Endothelial cell of umbilical vein (primary cell): ENCODE measurements around the gene SRBD1. TPM values are rescaled to one million over a fixed set of nuclear protein-coding genes. Genes with fewer than 3 reads are reported as not detected.

Experiments
- BruUV-seq: library from RNA; stranded (reverse); fragments of 400-500 nt; replicated peaks from 2 replicates; lab custom pipeline; 2021; lab: Mats Ljungman, UMichigan
- CTCF ChIA-PET: fragments of 300-600, 350-600 bp; sonication (Branson Sonifier 250); formaldehyde crosslinking; loops from one replicate; lab custom pipeline; 2021; ENCODE audit warnings: antibody characterized with exemption, inconsistent platforms; lab: Charles Lee
- POLR2A ChIA-PET: fragments of 300-600, 350-600 bp; sonication (Branson Sonifier 250); formaldehyde crosslinking; loops from one replicate; lab custom pipeline; 2021; ENCODE audit warnings: antibody characterized with exemption, inconsistent platforms; lab: Charles Lee
- DNase-seq: peaks from one replicate; pipeline ENCODE4 v3.0.0-alpha.2; 2011; ENCODE audit warnings: low read depth, low spot score
- FAIRE-seq: peaks from 2 replicates; lab custom pipeline; 2011; peaks lifted over from hg19 to GRCh38; lab: Jason Lieb, UNC
- H2AFZ ChIP-seq: 2 replicates; pipeline ENCODE4 v1.6.0; 2012; ENCODE audit warnings: low read depth, low read length, control low read depth, inconsistent platforms
- H3K27ac ChIP-seq: 2 replicates; pipeline ENCODE4 v1.5.1; 2011; ENCODE audit warnings: low read depth, mild to moderate bottlenecking, control low read depth, low read length, moderate library complexity; ENCODE audit not compliant: insufficient read depth
- H3K27me3 ChIP-seq, 2 experiments: 2 replicates each; pipeline versions ENCODE4 v1.6.0 to v1.6.1; 2011; ENCODE audit warnings: low read length in 2 of 2, mixed read lengths in 1 of 2; ENCODE audit not compliant: control insufficient read depth in 2 of 2, insufficient read depth in 2 of 2
- H3K36me3 ChIP-seq, 2 experiments: 2 replicates in 1 of 2; 3 replicates in 1 of 2; pipeline ENCODE4 v1.5.1; 2011; ENCODE audit warnings: low read length in 2 of 2, mild to moderate bottlenecking in 1 of 2, moderate library complexity in 1 of 2; ENCODE audit not compliant: control insufficient read depth in 2 of 2, insufficient read depth in 2 of 2; ENCODE audit errors: extremely low read depth in 1 of 2
- H3K4me1 ChIP-seq: 3 replicates; pipeline ENCODE4 v1.5.1; 2011; ENCODE audit warnings: mild to moderate bottlenecking, low read length; ENCODE audit not compliant: control insufficient read depth, insufficient read depth; ENCODE audit errors: extremely low read depth
- H3K4me2 ChIP-seq: 2 replicates; pipeline ENCODE4 v1.6.1; 2011; ENCODE audit warnings: low read length, control low read depth, mixed read lengths; ENCODE audit not compliant: insufficient read depth
- H3K4me3 ChIP-seq, 3 experiments: fragments of 200-600 bp in 1 of 3; sonication (generic), shearing (Covaris generic) in 1 of 3; replicated peaks in 1 of 3; 2 replicates each; pipeline ENCODE4 v1.5.1; 2011 to 2016; ENCODE audit warnings: control low read depth in 3 of 3, low read length in 3 of 3, mild to moderate bottlenecking in 2 of 3, inconsistent platforms in 1 of 3, low read depth in 1 of 3, moderate library complexity in 1 of 3; ENCODE audit not compliant: insufficient read depth in 1 of 3
- H3K79me2 ChIP-seq: 2 replicates; pipeline ENCODE4 v1.6.0; 2012; ENCODE audit warnings: low read length, inconsistent platforms; ENCODE audit not compliant: control insufficient read depth, insufficient read depth
- H3K9ac ChIP-seq: replicated peaks from 2 replicates; pipeline ENCODE3; 2011; ENCODE audit warnings: low read length, control low read depth; ENCODE audit not compliant: insufficient read depth; ENCODE audit errors: extremely low read depth
- H3K9me1 ChIP-seq: replicated peaks from 3 replicates; pipeline ENCODE4 v1.6.0; 2011; ENCODE audit warnings: mild to moderate bottlenecking, low read length; ENCODE audit not compliant: control insufficient read depth, insufficient read depth; ENCODE audit errors: extremely low read depth
- H3K9me3 ChIP-seq: replicated peaks from 2 replicates; pipeline ENCODE4 v1.5.1; 2012; ENCODE audit warnings: low read length, inconsistent platforms; ENCODE audit not compliant: control insufficient read depth, insufficient read depth
- H4K20me1 ChIP-seq: replicated peaks from 2 replicates; pipeline ENCODE3; 2011; ENCODE audit warnings: mild to moderate bottlenecking, low read length; ENCODE audit not compliant: control insufficient read depth, insufficient read depth; ENCODE audit errors: extremely low read depth
- EZH2 ChIP-seq: IDR thresholded peaks from 2 replicates; pipeline ENCODE4 v1.6.1; 2012; ENCODE audit warnings: borderline replicate concordance, low read depth, mild to moderate bottlenecking, moderate library complexity, low read length, inconsistent platforms; ENCODE audit not compliant: severe bottlenecking
- FOS ChIP-seq: IDR thresholded peaks from 2 replicates; pipeline ENCODE4 v1.6.1; 2011; ENCODE audit warnings: mild to moderate bottlenecking, low read length, moderate library complexity, borderline replicate concordance; ENCODE audit not compliant: insufficient read depth
- GATA2 ChIP-seq: IDR thresholded peaks from 2 replicates; pipeline ENCODE4 v1.7.0; 2011; ENCODE audit warnings: low read depth, mild to moderate bottlenecking, moderate library complexity, mixed read lengths, low read length; ENCODE audit not compliant: insufficient read length, insufficient read depth
- JUN ChIP-seq: IDR thresholded peaks from 2 replicates; pipeline ENCODE4 v1.6.1; 2011; ENCODE audit warnings: borderline replicate concordance, low read depth; ENCODE audit not compliant: insufficient read length, insufficient read depth
- MYC ChIP-seq: IDR thresholded peaks from one replicate; pipeline ENCODE4 v1.6.1; 2011; ENCODE audit warnings: mild to moderate bottlenecking, low read depth, low read length
- POLR2A ChIP-seq: IDR thresholded peaks from 2 replicates; pipeline ENCODE4 v1.6.1; 2012; ENCODE audit warnings: low read depth, mild to moderate bottlenecking, control low read depth, low read length
- POLR2AphosphoS5 ChIP-seq: IDR thresholded peaks from 2 replicates; pipeline ENCODE4 v1.6.1; 2012; ENCODE audit warnings: low read depth, mild to moderate bottlenecking, control low read depth, low read length, moderate library complexity; ENCODE audit not compliant: insufficient read depth
- dilution Hi-C: fragments of 300-500 bp; cut with MboI; formaldehyde crosslinking; loops from one replicate; pipeline ENCODE4 v1.15.0; 2019; ENCODE audit warnings: low sequenced_read_pairs; ENCODE audit not compliant: extremely low pct_ligation_motif_present
- intact Hi-C: fragments of 100-400 bp; cut with micrococcal nuclease; formaldehyde crosslinking; loops from one replicate; pipeline ENCODE4 v1.10.0; 2022
- polyA plus RNA-seq, 4 experiments: library from polyadenylated mRNA; depleted of rRNA in 3 of 4; stranded (reverse) in 3 of 4; unstranded in 1 of 4; fragments of >200 nt; gene quantifications; 2 replicates each; pipeline versions ENCODE4 v1.2.1 to v1.2.3, GENCODE V29; 2011 to 2012; ENCODE audit warnings: missing spikeins in 1 of 4
- total RNA-seq: library from RNA; stranded (reverse); gene quantifications from 2 replicates; pipeline ENCODE4 v1.2.3, GENCODE V29; 2021
- TF ChIP-seq, protein P1 (sequence below), 2 donors: IDR thresholded peaks; 1 replicate in 1 of 2; 2 replicates in 1 of 2; pipeline ENCODE4 v1.5.1; 2011; ENCODE audit warnings: low read length in 2 of 2, mild to moderate bottlenecking in 2 of 2, moderate library complexity in 2 of 2, control low read depth in 1 of 2, inconsistent platforms in 1 of 2, low read depth in 1 of 2; ENCODE audit not compliant: insufficient read depth in 1 of 2; ENCODE audit errors: extremely low read depth in 1 of 2
- TF ChIP-seq, protein P2 (sequence below): IDR thresholded peaks from 2 replicates; pipeline ENCODE4 v1.6.1; 2011; ENCODE audit not compliant: insufficient read depth, insufficient read length

SRBD1 gene
- total and polyA plus RNA-seq, 2 donors (not counting 3 experiments of a cell fraction or from before 2014, with no cell fraction given), result 3.7 to 12.5 TPM

DNA sequence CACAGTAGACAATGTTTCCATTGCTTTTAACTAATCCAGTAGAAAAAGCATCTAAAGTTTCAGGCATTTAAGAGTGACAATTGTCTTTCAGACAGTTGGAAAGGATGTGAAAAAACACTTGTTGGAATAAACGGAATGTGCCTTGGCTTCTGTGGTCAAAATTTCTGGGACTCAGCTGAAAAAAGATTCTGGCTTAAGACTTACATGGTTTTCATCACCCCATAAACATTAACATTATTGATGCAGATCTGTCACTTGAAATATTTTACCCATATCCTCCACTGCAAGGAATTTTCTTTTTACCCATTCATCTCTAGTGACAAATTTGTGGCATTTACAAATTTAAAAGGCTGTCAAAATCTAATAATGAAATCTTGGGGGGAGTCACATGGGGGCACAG is 166.0 kb downstream of the SRBD1 start:
- Histone ChIP-seq H3K4me2 (no peak overlapping the region), H3K9me3 (no peaks in the 10 kb centered on the region), H3K27me3 (no peaks in the 10 kb centered on the region), H3K4me3 (no peak overlapping the region), H3K79me2 (no peaks in the 10 kb centered on the region), H3K36me3 (no peaks in the 10 kb centered on the region), H3K27ac (no peak overlapping the region), H2AFZ (no peak overlapping the region), H3K9ac (no peak overlapping the region), H3K9me1 (no peaks in the 10 kb centered on the region), H4K20me1 (no peaks in the 10 kb centered on the region), H3K4me1 (no peaks in the 10 kb centered on the region)
- DNase-seq (no peak), FAIRE-seq (no peak)
- intact Hi-C loops, result no loop called here
- TF ChIP-seq EZH2, result no peak
- no peak for TF ChIP-seq POLR2AphosphoS5
- no peak for TF ChIP-seq GATA2
- TF ChIP-seq FOS, result no peak
- no peak for TF ChIP-seq JUN
- TF ChIP-seq, protein P1, sequence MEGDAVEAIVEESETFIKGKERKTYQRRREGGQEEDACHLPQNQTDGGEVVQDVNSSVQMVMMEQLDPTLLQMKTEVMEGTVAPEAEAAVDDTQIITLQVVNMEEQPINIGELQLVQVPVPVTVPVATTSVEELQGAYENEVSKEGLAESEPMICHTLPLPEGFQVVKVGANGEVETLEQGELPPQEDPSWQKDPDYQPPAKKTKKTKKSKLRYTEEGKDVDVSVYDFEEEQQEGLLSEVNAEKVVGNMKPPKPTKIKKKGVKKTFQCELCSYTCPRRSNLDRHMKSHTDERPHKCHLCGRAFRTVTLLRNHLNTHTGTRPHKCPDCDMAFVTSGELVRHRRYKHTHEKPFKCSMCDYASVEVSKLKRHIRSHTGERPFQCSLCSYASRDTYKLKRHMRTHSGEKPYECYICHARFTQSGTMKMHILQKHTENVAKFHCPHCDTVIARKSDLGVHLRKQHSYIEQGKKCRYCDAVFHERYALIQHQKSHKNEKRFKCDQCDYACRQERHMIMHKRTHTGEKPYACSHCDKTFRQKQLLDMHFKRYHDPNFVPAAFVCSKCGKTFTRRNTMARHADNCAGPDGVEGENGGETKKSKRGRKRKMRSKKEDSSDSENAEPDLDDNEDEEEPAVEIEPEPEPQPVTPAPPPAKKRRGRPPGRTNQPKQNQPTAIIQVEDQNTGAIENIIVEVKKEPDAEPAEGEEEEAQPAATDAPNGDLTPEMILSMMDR (IDR thresholded peaks at IDR 0.05; ENCODE audit: extremely low read depth in 1 of 2, insufficient read depth in 1 of 2, low read depth in 1 of 2, low read length in 2 of 2), result no peak
- no peak for TF ChIP-seq POLR2A
- TF ChIP-seq, protein P2, sequence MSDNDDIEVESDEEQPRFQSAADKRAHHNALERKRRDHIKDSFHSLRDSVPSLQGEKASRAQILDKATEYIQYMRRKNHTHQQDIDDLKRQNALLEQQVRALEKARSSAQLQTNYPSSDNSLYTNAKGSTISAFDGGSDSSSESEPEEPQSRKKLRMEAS, result no peak
- no peak for TF ChIP-seq MYC
- no TSS peak for BruUV-seq
- ChIA-PET POLR2A (no interaction called here), CTCF (no interaction called here)
- dilution Hi-C loops, result no loop called here
